ENCODE results near the gene BTBD2. TPM values are rescaled to one million over a fixed set of nuclear protein-coding genes. Genes with fewer than 3 reads are reported as not detected.

The BTBD2 gene
- total RNA-seq, 4 donors from 2014 or later = 52.8 to 137 (median 77.1) TPM

- H3K27ac ChIP-seq (replicated peaks in 1 of 4) = peak overlapping the region; percentile 99 to 100 (median 100)
- H3K36me3 ChIP-seq = peaks cover 17 to 57% (median 43%) of the 10 kb centered on the region in 4 donors
- DNase-seq (ENCODE audit: extremely low spot score) = no peak
- H3K4me3 ChIP-seq = peak overlapping the region; percentile 87 to 100 (median 97)
- no peak for TF ChIP-seq POLR2AphosphoS5 (IDR thresholded peaks at IDR 0.05)
- TF ChIP-seq, protein P1, sequence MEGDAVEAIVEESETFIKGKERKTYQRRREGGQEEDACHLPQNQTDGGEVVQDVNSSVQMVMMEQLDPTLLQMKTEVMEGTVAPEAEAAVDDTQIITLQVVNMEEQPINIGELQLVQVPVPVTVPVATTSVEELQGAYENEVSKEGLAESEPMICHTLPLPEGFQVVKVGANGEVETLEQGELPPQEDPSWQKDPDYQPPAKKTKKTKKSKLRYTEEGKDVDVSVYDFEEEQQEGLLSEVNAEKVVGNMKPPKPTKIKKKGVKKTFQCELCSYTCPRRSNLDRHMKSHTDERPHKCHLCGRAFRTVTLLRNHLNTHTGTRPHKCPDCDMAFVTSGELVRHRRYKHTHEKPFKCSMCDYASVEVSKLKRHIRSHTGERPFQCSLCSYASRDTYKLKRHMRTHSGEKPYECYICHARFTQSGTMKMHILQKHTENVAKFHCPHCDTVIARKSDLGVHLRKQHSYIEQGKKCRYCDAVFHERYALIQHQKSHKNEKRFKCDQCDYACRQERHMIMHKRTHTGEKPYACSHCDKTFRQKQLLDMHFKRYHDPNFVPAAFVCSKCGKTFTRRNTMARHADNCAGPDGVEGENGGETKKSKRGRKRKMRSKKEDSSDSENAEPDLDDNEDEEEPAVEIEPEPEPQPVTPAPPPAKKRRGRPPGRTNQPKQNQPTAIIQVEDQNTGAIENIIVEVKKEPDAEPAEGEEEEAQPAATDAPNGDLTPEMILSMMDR (IDR thresholded peaks at IDR 0.05) = no peak
- TF ChIP-seq POLR2A (IDR thresholded peaks at IDR 0.05; ENCODE audit: low read depth) = no peak
- no peak for TF ChIP-seq EP300 (IDR thresholded peaks at IDR 0.05)
- WGBS = 63% methylated on average over 16 of the region's 17 CpGs
- peaks cover 73 to 88% (median 83%) of the 10 kb centered on the region in 4 donors for H3K4me1 ChIP-seq
- intact Hi-C loops (cut with DNase I) = no loop called here
- H3K9me3 ChIP-seq = no peaks in the 10 kb centered on the region
- H3K27me3 ChIP-seq = no peaks in the 10 kb centered on the region
These were observed 32.8 kb upstream of the BTBD2 start for GRCh38 chr19:2048104-2048958.

GRCh38 chr19:2047449-2048103, 32.1 kb upstream of the BTBD2 start:
- Histone ChIP-seq H3K36me3 (peaks cover 19 to 65% (median 49%) of the 10 kb centered on the region in 4 donors), H3K4me3 (peak overlapping the region; percentile 87 to 100 (median 97)), H3K27ac (replicated peaks in 1 of 4) (peak overlapping the region; percentile 99 to 100 (median 100)), H3K4me1 (peaks cover 80 to 89% (median 85%) of the 10 kb centered on the region in 4 donors), H3K27me3 (no peaks in the 10 kb centered on the region), H3K9me3 (no peaks in the 10 kb centered on the region)
- no peak for TF ChIP-seq POLR2A (IDR thresholded peaks at IDR 0.05; ENCODE audit: low read depth)
- no peak for TF ChIP-seq EP300 (IDR thresholded peaks at IDR 0.05)
- TF ChIP-seq, protein P1 (IDR thresholded peaks at IDR 0.05) = no peak
- TF ChIP-seq POLR2AphosphoS5 (IDR thresholded peaks at IDR 0.05) = peak in 1 of 2 donors; percentile 61
- intact Hi-C loops (cut with DNase I) = no loop called here
- 72% methylated on average over 22 of the region's 22 CpGs for WGBS
- no peak for DNase-seq (ENCODE audit: extremely low spot score)

- 70% methylated on average over 5 of the region's 6 CpGs for WGBS
- TF ChIP-seq, protein P1 (IDR thresholded peaks at IDR 0.05) = no peak
- no peak for TF ChIP-seq EP300 (IDR thresholded peaks at IDR 0.05)
- no peak for TF ChIP-seq POLR2AphosphoS5 (IDR thresholded peaks at IDR 0.05)
- TF ChIP-seq POLR2A (IDR thresholded peaks at IDR 0.05; ENCODE audit: low read depth) = no peak
- Histone ChIP-seq H3K9me3 (no peaks in the 10 kb centered on the region), H3K27me3 (no peaks in the 10 kb centered on the region), H3K4me1 (peaks cover 81 to 89% (median 85%) of the 10 kb centered on the region in 4 donors), H3K4me3 (peak overlapping the region in 3 of 4 donors; percentile 87 to 100 (median 99)), H3K36me3 (peaks cover 19 to 69% (median 54%) of the 10 kb centered on the region in 4 donors), H3K27ac (replicated peaks in 1 of 4) (peak overlapping the region; percentile 99 to 100 (median 100))
- no peak for DNase-seq (ENCODE audit: extremely low spot score)
- intact Hi-C loops (cut with DNase I) = no loop called here
These were observed 31.5 kb upstream of the BTBD2 start for GRCh38 chr19:2047076-2047448.

DNA sequence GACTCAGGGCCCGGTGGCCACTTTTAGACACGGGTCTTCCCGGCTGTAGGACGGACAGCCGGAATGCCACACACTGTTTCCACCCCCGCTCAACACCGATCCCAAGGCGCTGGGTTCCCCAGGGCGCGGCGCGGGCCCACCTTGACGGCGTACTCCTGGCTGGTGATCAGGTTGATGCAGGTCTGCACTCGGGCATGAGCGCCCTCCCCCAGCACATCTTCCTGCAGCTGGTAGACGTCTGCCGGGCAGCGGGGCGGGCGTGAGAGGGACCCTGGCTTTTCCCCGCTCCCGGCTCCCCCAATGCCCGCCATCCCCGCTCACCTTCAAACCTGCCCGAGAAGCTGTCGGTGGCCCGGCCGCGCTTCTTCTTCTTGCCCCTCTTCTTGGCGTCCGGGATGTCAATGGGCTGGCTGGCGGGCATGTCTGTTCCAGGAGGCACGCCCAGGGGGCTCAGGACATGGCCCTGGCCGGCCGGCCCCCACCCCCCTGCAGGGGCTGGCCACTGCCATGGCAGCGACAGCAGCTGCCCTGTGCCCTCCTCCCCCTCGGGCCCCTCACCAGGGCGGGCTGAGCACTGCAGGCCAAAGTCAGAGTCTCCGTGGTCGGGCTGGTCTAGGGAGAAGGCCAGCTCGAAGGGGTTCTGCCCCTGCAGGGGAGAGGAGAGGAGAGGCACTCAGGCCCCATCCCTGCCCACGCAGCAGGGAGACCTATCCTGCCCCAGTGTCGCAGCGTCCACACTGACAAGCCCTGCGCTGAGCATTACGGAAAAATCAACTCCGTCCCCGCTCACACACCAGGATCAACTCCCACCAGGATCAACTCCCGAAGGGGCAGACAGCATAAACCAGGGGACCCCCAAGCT, 30.8 kb upstream of the BTBD2 start:
- Histone ChIP-seq H3K36me3 (peaks cover 20 to 75% (median 58%) of the 10 kb centered on the region in 4 donors), H3K27ac (replicated peaks in 1 of 4) (peak overlapping the region; percentile 99 to 100 (median 100)), H3K27me3 (no peaks in the 10 kb centered on the region), H3K4me1 (peaks cover 80 to 89% (median 85%) of the 10 kb centered on the region in 4 donors), H3K9me3 (no peaks in the 10 kb centered on the region), H3K4me3 (no peak overlapping the region)
- DNase-seq (ENCODE audit: extremely low spot score) = no peak
- no peak for TF ChIP-seq EP300 (IDR thresholded peaks at IDR 0.05)
- TF ChIP-seq POLR2AphosphoS5 (IDR thresholded peaks at IDR 0.05) = no peak
- no peak for TF ChIP-seq POLR2A (IDR thresholded peaks at IDR 0.05; ENCODE audit: low read depth)
- TF ChIP-seq, protein P1 (IDR thresholded peaks at IDR 0.05) = no peak
- intact Hi-C loops (cut with DNase I) = no loop called here
- WGBS = 90% methylated on average over 34 of the region's 50 CpGs

Data from esophagus muscularis mucosa (tissue), 4 donors.